Loucy (cell line): ENCODE data around the gene GUCA1C.

ENCODE experiments used
- H2AFZ ChIP-seq: fragments of 200-600 bp; sonication (generic); 2 replicates; pipeline ENCODE4 v1.6.0; 2016; ENCODE audit warnings: antibody characterized with exemption, mild to moderate bottlenecking, low read length, moderate library complexity
- H3F3A ChIP-seq: fragments of 200-600 bp; 2 replicates; pipeline ENCODE4 v1.6.0; 2016; ENCODE audit warnings: antibody characterized with exemption, low read depth, mild to moderate bottlenecking
- H3K27me3 ChIP-seq: fragments of 200-600 bp; sonication (generic); 2 replicates; pipeline ENCODE4 v1.6.1; 2014; ENCODE audit warnings: low read length, mild to moderate bottlenecking; ENCODE audit not compliant: insufficient read depth, poor library complexity, severe bottlenecking
- H3K36me3 ChIP-seq: fragments of 200-600 bp; sonication (generic); 2 replicates; pipeline ENCODE4 v1.6.1; 2016; ENCODE audit warnings: low read length; ENCODE audit not compliant: insufficient read depth
- H3K4me1 ChIP-seq: fragments of 200-600 bp; sonication (generic); 2 replicates; pipeline ENCODE4 v1.5.1; 2014; ENCODE audit warnings: low read length, mild to moderate bottlenecking; ENCODE audit not compliant: insufficient read depth, poor library complexity, severe bottlenecking
- H3K4me2 ChIP-seq: fragments of 200-600 bp; sonication (generic); 2 replicates; pipeline ENCODE4 v1.6.0; 2014; ENCODE audit warnings: antibody characterized with exemption, low read length, low read depth, mild to moderate bottlenecking; ENCODE audit not compliant: poor library complexity, severe bottlenecking
- H3K4me3 ChIP-seq: fragments of 200-600 bp; sonication (generic); 2 replicates; pipeline ENCODE4 v1.5.1; 2014; ENCODE audit warnings: low read length, mild to moderate bottlenecking, mixed read lengths; ENCODE audit not compliant: poor library complexity, severe bottlenecking
- H3K79me2 ChIP-seq: fragments of 200-600 bp; sonication (generic); 2 replicates; pipeline ENCODE4 v1.6.1; 2014; ENCODE audit warnings: low read length; ENCODE audit not compliant: insufficient read depth
- H3K9ac ChIP-seq: fragments of 200-600 bp; sonication (generic); 2 replicates; pipeline ENCODE4 v1.6.0; 2014; ENCODE audit warnings: mild to moderate bottlenecking, low read depth, low read length, moderate library complexity; ENCODE audit not compliant: poor library complexity, severe bottlenecking
- H3K9me2 ChIP-seq: fragments of 200-600 bp; sonication (generic); replicated peaks from 2 replicates; pipeline ENCODE4 v1.6.1; 2016; ENCODE audit warnings: low read depth, low read length, mixed read lengths
- H3K9me3 ChIP-seq: fragments of 200-600 bp; sonication (generic); 2 replicates; pipeline ENCODE4 v1.6.1; 2014; ENCODE audit warnings: mild to moderate bottlenecking, antibody characterized with exemption, low read length, low read depth; ENCODE audit not compliant: insufficient read depth
- H4K20me1 ChIP-seq: fragments of 200-600 bp; sonication (generic); 2 replicates; pipeline ENCODE4 v1.6.0; 2014; ENCODE audit warnings: antibody characterized with exemption, low read length, mild to moderate bottlenecking; ENCODE audit not compliant: insufficient read depth, poor library complexity, severe bottlenecking
- EZH2phosphoT487 ChIP-seq: fragments of 200-600 bp; IDR thresholded peaks from 2 replicates; pipeline ENCODE4 v1.6.1; 2018; ENCODE audit warnings: antibody characterized with exemption, mild to moderate bottlenecking, moderate library complexity, borderline replicate concordance
- TF ChIP-seq, protein P1 (sequence below): fragments of 200-600 bp; sonication (generic); conservative IDR thresholded peaks from 2 replicates; pipeline ENCODE4 v1.5.1; 2014; ENCODE audit warnings: mild to moderate bottlenecking, antibody characterized with exemption, low read length

Gene GUCA1C

GRCh38 chr3:108918866-108919265 lies 34.8 kb downstream of the GUCA1C start:
- Histone ChIP-seq H3K79me2 (no peaks in the 10 kb centered on the region), H4K20me1 (no peaks in the 10 kb centered on the region), H3K27me3 (no peaks in the 10 kb centered on the region), H3K4me3 (no peak overlapping the region), H3K9me3 (no peaks in the 10 kb centered on the region), H3K36me3 (no peaks in the 10 kb centered on the region), H2AFZ (no peak overlapping the region), H3F3A (no peaks in the 10 kb centered on the region), H3K4me2 (no peak overlapping the region), H3K4me1 (peaks cover 5% of the 10 kb centered on the region), H3K9me2 (no peaks in the 10 kb centered on the region), H3K9ac (no peak overlapping the region)
- TF ChIP-seq, protein P1, sequence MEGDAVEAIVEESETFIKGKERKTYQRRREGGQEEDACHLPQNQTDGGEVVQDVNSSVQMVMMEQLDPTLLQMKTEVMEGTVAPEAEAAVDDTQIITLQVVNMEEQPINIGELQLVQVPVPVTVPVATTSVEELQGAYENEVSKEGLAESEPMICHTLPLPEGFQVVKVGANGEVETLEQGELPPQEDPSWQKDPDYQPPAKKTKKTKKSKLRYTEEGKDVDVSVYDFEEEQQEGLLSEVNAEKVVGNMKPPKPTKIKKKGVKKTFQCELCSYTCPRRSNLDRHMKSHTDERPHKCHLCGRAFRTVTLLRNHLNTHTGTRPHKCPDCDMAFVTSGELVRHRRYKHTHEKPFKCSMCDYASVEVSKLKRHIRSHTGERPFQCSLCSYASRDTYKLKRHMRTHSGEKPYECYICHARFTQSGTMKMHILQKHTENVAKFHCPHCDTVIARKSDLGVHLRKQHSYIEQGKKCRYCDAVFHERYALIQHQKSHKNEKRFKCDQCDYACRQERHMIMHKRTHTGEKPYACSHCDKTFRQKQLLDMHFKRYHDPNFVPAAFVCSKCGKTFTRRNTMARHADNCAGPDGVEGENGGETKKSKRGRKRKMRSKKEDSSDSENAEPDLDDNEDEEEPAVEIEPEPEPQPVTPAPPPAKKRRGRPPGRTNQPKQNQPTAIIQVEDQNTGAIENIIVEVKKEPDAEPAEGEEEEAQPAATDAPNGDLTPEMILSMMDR = no peak
- no peak for TF ChIP-seq EZH2phosphoT487

DNA sequence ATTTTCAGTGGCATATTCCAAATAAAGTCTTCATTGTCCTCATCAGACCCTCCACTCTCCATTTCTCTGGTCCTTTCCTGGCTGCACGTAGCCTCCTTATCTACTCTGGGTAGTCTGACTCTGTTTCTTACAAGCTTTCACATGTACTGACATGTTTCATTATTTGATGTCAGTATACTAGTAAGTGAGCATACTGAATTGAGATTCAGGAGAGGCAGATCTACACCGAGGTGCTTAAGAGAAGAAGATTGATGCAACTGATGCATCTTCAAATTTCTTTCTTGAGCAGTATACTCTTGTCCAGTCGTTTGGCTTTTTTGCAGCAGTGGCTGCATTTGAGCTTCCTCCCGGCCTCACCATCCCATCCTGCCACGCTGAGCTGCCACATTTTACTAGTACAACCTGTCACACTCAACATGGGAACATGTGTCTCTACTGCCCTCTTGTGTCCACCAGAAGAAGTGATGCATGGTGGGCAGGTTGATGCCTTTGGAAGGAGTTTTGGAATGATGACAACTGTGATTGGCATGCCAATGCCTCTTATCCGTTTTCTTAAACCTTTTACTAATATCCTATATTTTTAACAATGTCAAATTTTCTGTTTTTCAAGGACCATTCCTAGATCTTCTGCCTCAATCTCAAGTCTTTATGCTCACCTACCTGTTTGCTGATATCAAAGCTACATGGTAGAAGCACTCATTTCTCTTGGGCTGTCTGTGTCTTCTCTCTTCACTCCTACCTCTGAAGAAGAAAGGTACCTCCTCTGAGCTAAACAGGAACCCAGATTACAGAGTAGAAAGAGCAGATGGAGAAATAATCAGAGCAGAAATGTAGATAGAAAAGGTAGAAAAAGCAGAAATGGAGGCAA lies 38.7 kb downstream of the GUCA1C start:
- H3K4me3 ChIP-seq = no peak overlapping the region
- no peak for TF ChIP-seq EZH2phosphoT487
- TF ChIP-seq, protein P1 = peak; percentile 96
- no peaks in the 10 kb centered on the region for H3K9me2 ChIP-seq
- H3K36me3 ChIP-seq = no peaks in the 10 kb centered on the region
- H3K9ac ChIP-seq = peak overlapping the region; percentile 45
- no peaks in the 10 kb centered on the region for H3K27me3 ChIP-seq
- H4K20me1 ChIP-seq = no peaks in the 10 kb centered on the region
- H3K79me2 ChIP-seq = no peaks in the 10 kb centered on the region
- no peaks in the 10 kb centered on the region for H3K9me3 ChIP-seq
- peak overlapping the region; percentile 34 for H3K4me2 ChIP-seq
- H2AFZ ChIP-seq = peak overlapping the region; percentile 24; the same call in 1 of the 2 replicates
- peaks cover 5% of the 10 kb centered on the region for H3K4me1 ChIP-seq
- H3F3A ChIP-seq = no peaks in the 10 kb centered on the region

- H3K9me2 ChIP-seq = no peaks in the 10 kb centered on the region
- H3K9me3 ChIP-seq = no peaks in the 10 kb centered on the region
- no peaks in the 10 kb centered on the region for H3K36me3 ChIP-seq
- no peak overlapping the region for H2AFZ ChIP-seq
- H3K4me3 ChIP-seq = no peak overlapping the region
- no peak for TF ChIP-seq EZH2phosphoT487
- TF ChIP-seq, protein P1 = no peak
- H3K79me2 ChIP-seq = no peaks in the 10 kb centered on the region
- H3F3A ChIP-seq = no peaks in the 10 kb centered on the region
- no peak overlapping the region for H3K4me2 ChIP-seq
- H3K4me1 ChIP-seq = peaks cover 3% of the 10 kb centered on the region
- no peaks in the 10 kb centered on the region for H4K20me1 ChIP-seq
- H3K9ac ChIP-seq = no peak overlapping the region
- H3K27me3 ChIP-seq = no peaks in the 10 kb centered on the region
Observed at GRCh38 chr3:108909799-108910198, 43.9 kb downstream of the GUCA1C start.
